T-helper 2 cell treated with Interferon-gamma antibody and Interleukin-4, amounts not matched to agents 100 ng/mL and 5 ng/mL, for 36 hours (primary cell): ENCODE data around the gene PRPF40B. TPM values are rescaled to one million over a fixed set of nuclear protein-coding genes. Genes with fewer than 3 reads are reported as not detected.

Experiments used
- intact Hi-C: fragments of 100-400 bp; cut with micrococcal nuclease; formaldehyde crosslinking; loops from one replicate; pipeline ENCODE4 v1.15.1; 2023
- total RNA-seq: library from RNA; stranded (reverse); gene quantifications from 2 replicates; pipeline ENCODE4 v1.2.3, GENCODE V29; 2022

Gene PRPF40B
- total RNA-seq, 1 donor from 2014 or later: 10.1 TPM

DNA sequence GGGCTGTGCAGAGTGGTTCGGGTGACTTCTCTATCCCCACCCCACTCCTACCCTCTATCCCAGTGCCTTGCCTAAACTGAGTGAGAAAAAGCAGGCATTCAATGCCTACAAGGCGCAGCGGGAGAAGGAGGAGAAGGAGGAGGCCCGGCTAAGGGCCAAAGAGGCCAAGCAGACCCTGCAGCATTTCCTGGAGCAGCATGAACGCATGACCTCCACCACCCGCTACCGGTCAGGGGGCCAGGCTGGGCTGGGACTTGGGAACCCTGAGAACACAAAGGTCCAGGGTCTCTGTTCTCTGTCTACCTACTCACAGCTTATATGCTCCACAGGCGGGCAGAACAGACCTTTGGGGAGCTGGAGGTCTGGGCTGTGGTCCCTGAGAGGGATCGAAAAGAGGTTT lies 11.7 kb downstream of the PRPF40B start:
- intact Hi-C loops: no loop called here

DNA sequence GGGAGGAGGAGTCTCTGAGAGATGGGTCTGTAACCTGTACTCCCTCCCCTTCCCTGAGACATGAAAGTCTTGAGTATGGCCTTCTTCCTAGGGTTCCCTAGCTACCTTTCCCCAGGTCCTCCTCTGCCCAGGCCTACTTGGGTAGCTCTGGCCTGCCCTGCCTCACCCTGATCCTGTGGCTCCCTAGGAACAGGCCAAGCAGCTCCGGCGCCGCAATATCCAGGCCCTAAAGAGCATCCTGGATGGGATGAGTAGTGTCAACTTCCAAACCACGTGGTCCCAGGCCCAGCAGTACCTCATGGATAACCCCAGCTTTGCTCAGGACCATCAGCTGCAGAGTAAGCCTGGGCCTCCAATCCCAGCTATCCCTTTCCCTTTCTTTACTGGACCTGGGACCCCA lies 12.3 kb downstream of the PRPF40B start:
- intact Hi-C loops: loop anchor here (2.0 kb wide), 2 partner anchors 71 to 143 kb away; partner anchors contain the start of gene FMNL3

DNA sequence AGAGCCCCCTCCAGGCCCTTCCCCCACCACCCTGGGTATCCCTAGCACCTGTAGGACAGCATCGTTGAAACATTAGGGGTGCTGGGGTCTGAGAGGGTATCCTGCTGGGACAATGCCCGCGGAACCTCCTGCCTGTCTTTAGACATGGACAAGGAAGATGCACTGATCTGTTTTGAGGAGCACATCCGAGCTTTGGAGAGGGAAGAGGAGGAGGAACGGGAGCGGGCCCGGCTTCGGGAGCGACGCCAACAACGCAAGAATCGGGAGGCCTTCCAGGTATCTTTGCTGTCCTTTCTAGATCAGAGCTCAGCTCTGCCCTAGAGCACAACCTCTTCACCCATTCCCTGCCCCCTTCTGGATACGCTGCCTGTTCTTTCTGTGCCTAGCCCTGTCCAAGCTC lies 13.2 kb downstream of the PRPF40B start:
- intact Hi-C loops: loop anchor here (2.0 kb wide), 2 partner anchors 70 to 142 kb away; partner anchors contain the start of gene FMNL3

DNA sequence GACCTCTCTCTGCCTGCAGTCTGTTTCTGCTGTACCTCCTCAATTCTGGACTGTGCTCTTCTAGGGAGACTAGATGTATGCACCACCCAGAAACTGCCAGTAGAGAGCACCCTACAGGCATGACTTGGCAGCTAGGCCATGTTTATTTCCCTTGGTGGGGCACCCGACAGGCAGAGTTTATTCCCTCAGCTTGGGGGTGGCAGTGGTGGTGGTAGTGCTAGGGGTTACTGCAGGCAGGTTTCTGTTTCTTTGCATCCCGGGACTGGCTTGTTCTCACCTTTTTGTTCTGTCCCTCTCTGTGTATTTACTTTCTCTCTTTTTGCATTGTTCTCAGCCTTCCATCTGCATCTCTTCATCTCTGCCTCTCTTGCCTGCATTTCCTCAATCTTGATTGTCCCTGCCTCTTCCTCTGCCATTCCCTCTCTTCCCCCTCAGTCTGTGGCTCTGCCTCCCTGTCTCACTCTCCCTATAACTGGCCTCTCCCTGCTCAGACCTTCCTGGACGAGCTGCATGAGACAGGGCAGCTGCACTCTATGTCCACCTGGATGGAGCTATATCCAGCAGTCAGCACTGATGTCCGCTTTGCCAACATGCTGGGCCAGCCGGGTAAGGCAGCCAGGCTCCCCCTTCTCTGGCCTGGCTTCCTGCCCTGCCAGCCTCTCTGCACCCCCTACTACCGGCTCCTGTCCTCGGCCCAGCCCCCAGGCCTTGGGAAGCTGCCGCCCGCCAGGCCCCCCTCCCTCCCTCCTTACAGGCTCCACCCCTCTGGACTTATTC lies 13.8 kb downstream of the PRPF40B start:
- intact Hi-C loops: loop anchor here (2.0 kb wide), 2 partner anchors 70 to 142 kb away; partner anchors contain the start of gene FMNL3

DNA sequence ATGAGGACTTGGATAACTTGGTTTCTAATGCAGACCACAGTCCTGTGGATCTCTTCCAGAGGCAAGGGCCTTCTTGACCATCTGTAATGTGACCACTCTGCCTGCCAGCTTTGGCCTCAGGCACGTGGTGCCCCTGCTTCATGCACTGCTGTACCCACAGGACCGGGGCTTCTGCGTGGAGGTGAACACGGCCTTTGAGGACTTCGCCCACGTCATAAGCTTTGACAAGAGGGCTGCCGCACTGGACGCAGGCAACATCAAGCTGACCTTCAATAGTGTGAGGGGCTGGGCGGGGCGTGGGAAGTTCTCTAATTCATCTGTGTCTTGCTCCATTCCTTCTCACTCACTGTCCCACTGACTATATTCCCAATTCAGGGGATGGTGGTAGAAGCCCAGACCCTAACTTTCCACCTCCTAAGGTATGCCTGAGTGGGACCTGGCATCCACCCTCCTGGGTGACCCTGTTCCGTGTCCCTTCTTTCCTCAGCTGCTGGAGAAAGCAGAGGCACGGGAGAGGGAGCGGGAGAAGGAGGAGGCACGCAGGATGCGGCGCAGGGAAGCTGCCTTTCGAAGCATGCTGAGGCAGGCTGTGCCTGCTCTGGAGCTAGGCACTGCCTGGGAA lies 18.5 kb downstream of the PRPF40B start:
- intact Hi-C loops: no loop called here

DNA sequence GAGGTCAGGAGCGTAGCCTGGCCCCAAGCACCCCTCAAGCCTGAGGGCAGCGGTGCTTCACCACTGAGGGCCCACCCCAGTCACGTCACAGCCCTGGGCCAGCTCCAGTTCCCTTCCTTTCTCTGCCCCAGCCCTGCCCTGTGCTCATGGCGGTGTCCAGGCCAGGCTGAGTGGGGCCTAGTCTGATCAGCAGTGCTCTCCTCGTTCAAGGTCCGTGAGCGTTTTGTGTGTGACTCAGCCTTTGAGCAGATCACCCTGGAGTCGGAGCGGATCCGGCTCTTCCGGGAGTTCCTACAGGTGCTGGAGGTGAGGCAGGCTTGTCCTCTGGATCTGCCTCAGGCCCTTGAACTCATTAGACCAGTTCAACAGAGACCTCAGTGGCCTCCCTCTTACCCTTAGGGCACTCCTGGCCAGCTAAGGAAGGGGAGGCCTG lies 19.0 kb downstream of the PRPF40B start:
- intact Hi-C loops: no loop called here

DNA sequence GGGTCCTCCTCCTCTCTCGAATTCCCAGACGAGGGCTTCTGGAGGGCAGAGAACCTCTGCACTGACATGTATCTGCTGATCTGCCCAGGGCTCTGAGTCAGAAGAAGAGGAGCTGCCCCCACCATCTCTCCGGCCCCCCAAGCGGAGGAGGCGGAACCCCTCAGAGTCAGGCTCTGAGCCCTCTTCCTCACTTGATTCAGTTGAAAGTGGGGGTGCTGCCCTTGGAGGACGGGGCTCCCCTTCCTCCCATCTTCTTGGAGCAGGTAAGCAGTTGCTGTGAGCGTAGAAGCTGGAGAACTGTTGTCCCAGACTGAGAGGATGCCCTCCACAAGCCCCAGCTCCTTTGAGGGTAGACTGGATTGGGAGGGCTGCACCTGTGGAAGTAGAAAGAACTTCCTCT lies 19.8 kb downstream of the PRPF40B start:
- intact Hi-C loops: no loop called here

DNA sequence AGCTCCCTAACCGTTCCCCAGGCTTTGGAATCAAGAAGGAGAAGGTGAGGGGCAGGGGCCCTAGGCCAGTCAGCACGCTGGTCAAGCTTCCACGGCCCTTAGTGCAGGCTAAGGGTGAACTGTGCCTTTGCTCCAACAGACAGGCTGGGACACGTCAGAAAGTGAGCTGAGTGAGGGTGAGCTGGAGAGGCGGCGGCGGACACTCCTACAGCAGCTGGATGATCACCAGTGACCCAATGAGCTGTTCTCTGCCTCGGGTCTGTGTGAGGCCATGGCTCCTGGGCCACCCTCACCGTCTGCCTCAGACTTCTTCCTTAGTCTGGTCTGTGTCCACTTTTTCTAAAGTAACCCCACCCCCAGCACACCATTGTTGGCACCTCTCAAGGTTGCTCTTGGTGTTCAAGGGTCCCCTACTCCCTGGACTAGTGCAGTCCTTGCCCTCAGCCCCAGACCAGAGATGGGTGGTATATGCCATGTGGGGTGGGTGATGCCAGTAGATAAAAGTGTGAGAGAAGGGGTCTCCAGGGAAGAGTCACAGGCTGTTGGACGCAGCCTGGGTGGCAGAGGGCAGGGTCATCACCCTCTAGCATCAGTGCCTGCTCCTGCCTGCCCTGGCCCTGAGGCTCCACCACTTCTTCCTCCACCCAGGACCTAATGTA lies 20.7 kb downstream of the PRPF40B start:
- intact Hi-C loops: loop anchor here (1.0 to 2.0 kb wide), 5 partner anchors 19 to 133 kb away; partner anchors contain the start of gene FMNL3

DNA sequence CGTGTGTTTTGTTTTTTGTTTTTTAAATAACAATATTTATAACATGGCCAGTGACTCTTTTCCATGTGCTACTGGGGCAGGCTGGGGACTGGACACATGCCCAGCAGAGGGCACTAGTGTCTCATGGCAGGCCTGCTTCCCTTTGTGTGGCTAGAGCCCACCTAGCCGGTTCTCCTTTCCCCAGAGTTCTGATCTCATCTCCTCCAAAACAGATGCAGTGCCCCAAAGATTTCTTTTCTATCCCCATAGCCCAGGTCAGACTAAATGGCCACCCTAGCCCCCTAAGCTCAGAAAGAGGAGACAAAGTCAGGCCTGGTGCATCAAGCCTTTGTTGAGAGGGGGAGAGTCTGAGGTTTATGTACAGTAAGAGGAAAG lies 21.2 kb downstream of the PRPF40B start:
- intact Hi-C loops: loop anchor here (1.0 to 2.0 kb wide), 5 partner anchors 18 to 132 kb away; partner anchors contain the start of gene FMNL3

DNA sequence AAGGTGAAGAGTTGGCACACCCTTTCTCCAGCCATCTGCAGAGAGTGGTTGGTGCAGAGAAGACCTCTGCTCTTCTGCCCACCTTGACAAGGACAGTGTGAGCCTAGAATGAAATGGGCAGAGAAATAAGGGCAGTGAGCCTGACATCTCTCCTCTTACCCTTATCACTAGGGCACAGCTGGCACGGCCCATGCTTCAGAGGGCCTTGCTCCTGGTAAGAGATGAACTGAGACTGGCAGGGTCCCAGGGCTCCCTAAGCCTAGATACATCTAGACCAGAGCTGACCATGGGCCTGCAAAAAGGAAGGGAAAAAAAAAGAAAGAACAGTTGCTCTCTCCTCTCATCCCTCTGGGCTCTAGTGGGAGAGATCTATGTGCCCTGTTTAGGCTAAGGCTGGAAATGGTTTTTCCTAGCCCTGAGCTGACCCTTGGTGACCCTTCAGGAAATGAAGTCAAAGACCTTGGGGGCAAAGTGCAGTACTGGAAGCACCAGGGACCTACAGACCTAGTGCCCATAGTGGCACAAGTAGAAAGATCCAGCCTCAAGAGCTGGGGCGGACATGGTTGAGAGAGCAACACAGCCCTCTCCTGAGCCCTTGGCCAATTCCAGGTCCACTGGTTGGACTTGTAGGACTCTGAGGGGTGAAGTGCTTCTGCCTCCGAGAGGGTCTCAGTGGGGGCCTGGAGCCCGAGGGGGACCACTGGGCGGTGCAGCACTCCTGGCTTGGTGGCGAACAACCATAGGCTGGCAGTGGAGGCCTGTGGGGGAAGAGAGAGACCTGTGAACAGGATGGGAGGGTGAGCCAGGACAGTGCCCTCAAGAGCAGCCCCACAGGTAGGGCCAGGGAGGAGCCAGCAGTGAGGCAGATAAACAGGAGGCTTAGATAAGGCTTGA lies 22.0 kb downstream of the PRPF40B start:
- intact Hi-C loops: loop anchor here (2.0 kb wide), 3 partner anchors 17 to 131 kb away; no protein-coding TSS in a partner anchor

DNA sequence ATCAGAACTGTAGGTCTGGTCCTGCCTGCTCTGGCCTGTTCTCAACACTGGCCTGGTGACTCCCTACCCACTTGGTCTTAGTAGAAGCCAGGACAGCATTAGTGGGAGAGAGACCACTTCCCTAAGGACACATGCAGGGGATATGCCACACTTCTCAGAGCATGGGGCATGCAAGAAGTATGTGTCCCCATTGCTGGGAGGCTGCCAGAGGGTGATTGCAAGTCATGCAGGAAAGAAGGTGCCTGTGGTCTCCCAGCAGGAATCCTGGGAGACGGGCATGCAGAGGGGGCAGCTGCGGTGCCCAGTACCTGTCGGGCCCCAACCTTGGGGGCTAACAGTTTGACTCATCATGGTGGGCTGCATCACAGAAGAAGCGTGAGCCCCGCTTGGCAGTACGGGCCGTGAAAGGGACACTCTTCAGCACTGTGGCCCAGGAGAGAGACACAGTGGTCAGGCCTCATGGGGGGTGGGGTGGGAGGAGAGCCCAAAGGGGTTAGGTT lies 23.0 kb downstream of the PRPF40B start:
- intact Hi-C loops: no loop called here

DNA sequence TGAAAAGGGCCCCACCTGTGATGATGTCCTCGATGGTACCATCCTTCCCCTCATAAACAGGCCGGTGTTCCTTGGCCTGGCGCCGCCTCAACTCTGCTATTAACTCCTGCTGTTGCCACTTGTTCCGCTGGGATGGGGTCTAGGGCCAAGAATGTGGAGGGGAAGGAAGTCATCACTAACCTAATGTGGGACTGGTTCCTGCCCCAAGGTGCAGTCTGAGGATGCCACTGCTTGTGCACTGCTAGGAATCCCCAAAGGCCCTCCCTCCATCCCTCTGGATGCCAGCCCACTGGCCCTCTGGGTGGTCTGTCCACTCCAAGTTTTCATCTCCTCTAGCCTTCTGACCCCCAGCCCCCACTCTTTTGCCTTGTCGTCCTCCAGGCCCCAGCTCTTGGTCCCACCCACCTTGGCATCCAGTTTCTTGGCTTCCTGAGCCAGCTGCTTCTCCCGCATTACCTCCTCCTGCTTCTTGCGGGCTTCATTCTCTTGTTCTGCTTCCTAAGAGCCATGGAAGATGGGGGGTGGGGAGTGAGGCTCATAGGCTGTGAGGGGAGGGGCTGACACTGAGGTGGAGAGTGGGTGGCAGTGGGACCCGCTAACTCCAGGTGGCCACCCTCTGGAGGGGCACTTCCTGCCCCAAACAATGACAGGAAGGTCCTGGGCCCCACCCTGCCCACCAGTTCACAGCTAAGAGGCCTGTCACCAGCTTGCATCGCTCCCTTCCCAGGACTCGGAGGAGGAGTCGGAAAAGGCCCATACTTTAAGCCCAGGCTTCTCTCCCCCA lies 23.7 kb downstream of the PRPF40B start:
- intact Hi-C loops: no loop called here

DNA sequence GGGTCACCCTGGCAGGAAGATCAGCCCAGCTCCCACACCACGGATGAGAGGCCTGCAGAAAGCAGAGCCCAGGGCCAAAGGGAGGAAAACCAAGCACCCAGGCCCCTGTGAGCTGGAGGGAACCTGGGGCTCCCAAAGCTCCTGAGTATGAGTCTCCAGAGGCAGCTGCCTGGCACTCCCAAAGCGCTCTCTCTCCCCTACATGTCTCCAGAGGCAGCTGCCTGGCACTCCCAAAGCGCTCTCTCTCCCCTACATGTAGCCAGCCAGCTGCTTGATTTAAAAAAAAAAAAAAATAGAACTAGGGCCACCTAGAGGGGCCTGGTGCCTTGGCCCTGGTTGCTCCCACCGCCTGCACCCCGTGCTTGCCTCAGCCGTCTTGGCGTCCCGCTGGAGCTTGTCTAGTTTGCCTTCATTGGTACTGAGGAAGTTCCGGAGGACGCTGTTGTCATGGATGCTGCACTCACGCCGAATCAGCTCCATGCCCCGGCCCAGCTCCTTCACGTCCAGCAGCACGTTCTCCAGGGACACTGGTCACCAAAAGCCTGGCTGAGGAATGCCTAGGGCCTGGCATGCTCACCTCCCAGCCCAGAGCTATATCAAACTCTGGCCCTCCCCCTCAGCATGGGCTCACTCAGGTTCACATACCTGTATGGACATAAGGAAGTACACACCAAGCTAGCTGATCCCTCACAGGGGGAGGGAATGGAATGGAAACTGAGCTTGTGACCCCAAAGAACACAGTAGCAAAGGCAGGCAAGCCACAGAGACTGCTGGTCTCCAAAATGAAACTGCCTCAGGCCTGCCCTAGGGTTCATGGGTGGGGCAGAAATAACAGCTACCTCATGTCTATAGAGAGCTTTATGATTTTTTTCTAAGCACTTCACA lies 24.7 kb downstream of the PRPF40B start:
- intact Hi-C loops: no loop called here

DNA sequence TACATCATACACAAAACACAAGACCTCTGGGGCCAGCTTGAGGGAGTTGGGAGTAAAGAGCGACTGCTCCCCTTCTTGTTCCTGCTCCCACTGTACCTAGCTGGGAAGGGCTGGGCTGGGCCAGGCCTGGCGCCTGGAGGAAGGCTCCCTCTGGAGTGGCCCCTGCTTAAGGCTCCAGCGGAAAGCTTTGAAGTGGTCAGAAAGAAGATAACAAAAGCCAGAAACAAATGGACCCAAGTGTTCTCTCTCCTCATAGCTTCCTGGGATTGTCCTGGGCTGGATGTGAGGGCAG lies 25.3 kb downstream of the PRPF40B start:
- intact Hi-C loops: no loop called here

DNA sequence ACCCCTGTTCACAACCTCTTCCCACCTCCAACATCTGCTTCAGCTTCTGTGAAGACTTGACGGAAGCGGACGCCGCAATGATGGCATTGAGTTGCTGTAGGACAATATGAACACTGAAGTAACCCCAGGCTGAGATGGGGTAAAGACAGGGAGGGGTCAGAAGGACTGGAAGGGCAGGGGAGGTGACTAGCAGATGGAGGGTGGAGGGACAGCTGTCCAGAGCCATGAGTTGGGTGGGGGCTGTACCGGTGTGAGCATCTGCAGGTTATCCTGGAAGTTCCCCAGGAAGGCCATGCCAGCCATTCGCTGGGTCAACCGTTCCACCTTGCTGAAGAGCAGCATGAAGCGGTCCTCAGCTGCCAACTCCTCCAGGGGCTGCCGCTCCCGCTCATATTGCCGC lies 26.1 kb downstream of the PRPF40B start:
- intact Hi-C loops: no loop called here

DNA sequence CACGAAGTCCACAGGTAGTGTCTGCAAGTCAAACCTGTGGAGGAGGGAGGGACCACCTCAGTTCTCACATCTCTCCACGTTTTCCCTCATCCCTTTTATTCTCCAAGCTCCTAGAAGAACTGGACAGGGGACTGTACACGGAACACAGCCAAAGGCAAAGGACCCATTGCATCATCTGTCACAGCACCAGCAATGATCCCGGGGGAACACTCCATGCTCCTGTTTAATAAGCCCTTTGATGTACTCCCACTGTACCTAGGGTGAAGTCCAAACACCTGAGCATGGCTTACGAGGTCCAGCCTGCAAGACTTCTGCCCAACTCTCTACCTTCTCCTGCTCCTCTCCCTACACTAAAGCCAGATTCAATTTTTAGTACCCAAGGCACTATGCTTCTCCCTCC lies 26.5 kb downstream of the PRPF40B start:
- intact Hi-C loops: no loop called here

DNA sequence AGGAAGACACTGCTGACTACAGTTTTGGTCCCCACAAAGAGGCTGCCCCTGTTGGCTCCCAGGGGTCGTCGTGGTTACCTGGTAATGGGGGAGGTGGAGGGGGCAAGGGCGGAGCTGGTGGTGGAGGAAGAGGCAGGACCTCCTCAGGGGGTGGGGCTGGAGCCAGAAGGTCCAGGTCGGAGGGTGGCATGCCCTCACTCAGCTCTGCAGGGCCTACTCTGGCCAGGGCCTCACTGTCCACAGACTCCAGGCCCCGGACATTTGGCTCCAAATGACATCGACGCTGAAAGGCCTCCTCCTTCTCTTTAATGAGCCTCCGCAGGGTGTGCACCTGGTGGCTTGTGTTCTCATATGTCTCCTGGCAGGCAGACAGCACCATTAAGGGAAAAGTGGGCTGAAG lies 28.5 kb downstream of the PRPF40B start:
- intact Hi-C loops: no loop called here

DNA sequence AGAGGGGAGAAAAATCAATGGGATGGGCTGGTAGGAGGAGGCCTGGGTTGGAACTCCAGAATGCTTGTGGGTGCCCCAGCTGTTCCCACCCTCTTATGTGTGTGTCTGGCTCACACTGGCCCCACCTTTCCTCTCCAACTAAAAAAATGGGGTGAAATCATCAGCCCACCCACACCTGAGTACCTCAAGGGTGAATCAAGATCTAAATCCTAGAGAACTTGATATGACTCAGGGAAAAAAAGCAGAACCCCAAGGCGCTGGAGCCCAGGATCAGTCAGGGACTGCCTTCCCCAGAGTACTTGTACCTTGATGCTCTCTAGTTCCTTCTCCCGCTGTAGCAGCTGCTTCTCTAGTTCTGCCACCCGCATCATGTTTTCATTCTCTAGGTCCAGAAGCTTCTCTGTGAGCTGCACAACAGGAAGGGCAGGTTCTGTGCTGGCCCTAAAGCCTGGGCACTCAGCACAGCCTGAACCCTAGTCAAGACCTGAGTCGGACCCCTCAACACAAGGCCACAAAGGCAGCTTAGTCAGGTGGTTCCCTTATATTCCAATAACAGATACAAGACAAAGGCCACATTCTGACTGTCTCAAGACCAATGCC lies 29.7 kb downstream of the PRPF40B start:
- intact Hi-C loops: no loop called here

DNA sequence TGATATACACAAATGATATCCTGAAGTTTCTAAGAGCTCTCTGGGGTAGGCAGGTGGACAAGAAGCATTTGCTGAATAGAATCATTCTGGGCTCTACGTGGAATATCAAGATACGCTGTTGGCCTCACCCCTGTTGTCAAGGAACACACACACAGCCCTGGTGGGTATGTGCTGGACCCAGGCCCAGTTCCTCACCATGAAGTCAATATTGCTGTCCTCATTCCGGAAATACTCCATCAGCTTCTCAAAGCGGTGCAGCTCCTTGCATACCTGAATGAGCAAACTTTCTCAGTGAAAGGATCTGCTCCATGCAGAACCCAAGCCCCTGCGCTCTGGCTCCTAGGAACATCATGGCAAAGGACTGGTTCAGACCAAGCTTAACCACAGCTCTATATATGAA lies 31.4 kb downstream of the PRPF40B start:
- intact Hi-C loops: no loop called here
